Measurements from ENCODE around the gene ENOX1.

ENOX1 gene

DNA sequence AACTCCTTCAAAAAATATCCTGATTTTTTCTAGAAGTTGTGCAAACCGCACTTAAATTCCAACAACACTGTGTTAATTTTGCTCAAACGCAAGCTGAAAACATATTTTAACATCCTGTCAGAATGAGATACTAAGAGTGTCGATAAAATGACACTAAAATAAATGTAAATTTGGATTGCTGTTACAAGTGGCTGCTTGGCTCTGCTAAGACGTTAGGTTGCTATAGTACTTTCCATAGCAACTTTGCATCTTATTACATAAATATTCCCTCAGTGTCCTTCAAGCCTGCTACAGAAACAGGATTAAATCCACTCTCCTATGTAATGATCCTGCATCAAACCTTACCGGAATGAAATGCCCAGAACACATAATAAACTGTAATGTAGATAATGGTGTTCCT, 471.2 kb downstream of the ENOX1 start:
- no peak for DNase-seq (ENCODE audit: low read depth)

GRCh38 chr13:43309311-43309710, 477.5 kb downstream of the ENOX1 start:
- no peak for DNase-seq (ENCODE audit: low read depth)

GRCh38 chr13:43307921-43308433, 478.8 kb downstream of the ENOX1 start:
- no peak for DNase-seq (ENCODE audit: low read depth)

DNA sequence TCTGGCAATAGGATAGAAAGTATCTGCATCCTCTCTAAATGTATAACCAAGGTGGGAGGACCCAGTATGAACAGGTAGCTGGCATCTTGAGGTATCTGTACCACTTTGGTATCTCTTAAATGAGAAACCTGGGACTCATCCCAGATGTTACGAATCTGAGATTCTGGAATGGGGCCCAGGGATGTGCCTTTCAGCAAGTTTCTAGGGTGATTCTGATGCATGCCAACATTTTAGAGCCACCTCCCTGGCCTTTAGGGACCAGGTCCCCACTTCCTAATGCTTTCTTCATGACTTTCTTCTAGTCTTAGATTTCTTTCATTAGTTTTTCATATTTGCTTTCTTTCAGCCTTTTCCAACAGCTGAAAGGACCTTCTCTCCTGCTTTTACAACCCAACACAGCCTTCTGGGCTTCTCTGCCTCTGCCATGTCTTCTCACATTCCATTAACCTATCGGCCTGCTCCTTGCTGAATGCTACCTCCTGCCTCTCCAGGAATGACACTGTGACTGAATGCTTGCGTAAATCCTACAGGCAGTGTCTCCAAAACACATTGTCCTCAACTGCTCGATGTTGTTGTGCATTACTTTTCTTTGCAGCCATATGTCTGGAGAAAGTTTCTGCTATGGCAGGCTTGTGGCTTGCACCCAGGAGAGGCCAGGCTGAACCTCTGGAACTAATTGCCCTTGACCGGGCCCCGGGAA, 479.4 kb downstream of the ENOX1 start:
- DNase-seq (ENCODE audit: low read depth): no peak

DNA sequence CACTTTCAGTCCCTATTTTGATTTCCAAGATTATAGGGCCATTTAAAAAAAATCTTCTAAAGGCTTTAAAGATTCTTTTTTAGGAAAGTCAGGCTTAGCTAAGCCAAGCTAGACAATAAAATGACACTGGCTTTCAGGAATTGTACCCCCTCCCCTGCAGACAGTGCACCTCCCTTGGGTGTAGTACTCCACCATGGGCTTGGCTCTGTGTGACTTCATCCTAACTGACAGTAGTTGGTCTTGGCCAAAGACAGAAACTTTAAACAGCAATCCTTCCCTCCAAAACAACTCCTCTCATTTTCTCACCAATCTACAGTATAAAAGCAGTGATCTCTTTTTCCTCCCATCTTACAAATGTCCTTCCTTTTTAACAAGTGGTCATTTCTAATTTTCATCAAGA, 480.4 kb downstream of the ENOX1 start:
- no peak for DNase-seq (ENCODE audit: low read depth)

DNA sequence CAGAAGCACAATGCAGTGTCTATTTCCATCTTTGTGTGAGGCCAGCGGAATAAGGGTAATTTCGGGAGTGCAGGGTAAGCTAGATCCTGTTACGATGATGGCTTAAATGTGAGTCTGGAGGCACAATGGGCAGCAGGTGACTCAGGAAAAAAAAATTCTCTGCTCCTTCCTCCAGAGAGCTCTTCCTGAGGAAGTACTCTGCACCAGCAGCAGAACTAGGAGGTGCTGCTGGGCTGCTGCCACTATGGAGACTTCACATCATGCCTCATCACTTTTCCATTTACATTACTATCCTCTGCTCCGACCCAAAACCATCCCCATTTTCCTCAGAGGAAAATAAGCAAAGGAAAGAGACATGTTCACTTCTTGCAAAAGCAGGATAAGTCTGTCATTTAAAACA, 481.4 kb downstream of the ENOX1 start:
- no peak for DNase-seq (ENCODE audit: low read depth)

DNA sequence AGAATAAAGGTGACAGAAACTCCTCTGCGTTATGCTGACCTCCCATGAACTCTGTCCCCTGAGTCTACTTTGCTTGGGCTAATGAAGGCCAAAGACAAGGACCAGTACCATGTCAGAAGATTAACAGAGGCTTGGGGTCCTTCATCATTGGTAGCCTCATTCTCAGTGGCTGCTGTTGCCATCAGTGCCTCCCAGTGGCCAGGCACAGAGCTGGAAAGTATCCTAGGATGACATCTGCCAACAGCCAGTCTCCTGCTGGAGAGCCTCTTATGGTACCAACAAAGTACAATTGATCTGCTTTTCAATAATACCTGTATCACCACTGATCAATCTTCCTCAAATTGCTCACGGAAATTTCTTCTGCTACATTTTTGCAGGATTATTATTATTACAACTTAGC, 481.8 kb downstream of the ENOX1 start:
- DNase-seq (ENCODE audit: low read depth): no peak

GRCh38 chr13:43304449-43304848, 482.3 kb downstream of the ENOX1 start:
- DNase-seq (ENCODE audit: low read depth): no peak

GRCh38 chr13:43303033-43303729, 483.6 kb downstream of the ENOX1 start:
- no peak for DNase-seq (ENCODE audit: low read depth)

GRCh38 chr13:43301346-43301969, 485.3 kb downstream of the ENOX1 start:
- DNase-seq (ENCODE audit: low read depth): no peak

DNA sequence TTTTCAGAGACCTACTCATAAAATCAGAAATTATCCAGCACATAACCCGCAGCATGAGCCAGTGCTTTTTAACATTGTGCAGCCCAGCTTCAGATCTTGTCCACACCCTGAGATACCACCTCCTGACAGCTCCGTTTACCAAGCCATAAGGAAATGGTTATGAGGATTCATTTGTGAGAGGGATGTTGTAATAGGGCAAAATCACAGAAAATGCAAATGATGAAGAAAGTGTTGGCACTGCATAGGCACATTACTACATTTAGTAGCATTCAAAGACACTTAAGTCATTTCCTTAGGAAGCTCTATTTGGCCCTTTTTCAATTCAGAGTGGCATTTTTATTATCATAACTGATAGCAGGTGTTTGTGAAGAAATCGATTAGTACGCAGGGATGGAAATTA, 485.9 kb downstream of the ENOX1 start:
- DNase-seq (ENCODE audit: low read depth): no peak

DNA sequence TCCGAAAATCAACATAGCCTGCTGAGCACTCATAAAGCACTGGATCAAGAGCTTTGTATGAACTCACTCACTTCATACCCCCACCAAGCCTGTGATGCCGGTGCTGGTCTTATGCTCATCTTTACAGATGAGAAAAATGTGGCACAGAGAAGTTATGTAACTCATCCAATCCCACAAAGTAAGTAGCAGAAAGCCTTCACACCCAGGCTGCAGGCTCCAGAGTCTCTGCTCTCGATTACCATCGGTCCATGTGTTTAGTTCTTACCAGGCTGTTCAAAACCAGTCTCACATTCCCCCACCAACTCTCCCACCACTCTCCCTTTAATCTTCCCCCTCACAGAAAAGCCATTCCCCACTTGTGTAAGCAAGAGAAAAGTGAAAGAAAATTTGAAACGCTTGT, 487.4 kb downstream of the ENOX1 start:
- no peak for DNase-seq (ENCODE audit: low read depth)

- DNase-seq (ENCODE audit: low read depth): no peak
Observed at GRCh38 chr13:43298816-43299215, 488.0 kb downstream of the ENOX1 start.

DNA sequence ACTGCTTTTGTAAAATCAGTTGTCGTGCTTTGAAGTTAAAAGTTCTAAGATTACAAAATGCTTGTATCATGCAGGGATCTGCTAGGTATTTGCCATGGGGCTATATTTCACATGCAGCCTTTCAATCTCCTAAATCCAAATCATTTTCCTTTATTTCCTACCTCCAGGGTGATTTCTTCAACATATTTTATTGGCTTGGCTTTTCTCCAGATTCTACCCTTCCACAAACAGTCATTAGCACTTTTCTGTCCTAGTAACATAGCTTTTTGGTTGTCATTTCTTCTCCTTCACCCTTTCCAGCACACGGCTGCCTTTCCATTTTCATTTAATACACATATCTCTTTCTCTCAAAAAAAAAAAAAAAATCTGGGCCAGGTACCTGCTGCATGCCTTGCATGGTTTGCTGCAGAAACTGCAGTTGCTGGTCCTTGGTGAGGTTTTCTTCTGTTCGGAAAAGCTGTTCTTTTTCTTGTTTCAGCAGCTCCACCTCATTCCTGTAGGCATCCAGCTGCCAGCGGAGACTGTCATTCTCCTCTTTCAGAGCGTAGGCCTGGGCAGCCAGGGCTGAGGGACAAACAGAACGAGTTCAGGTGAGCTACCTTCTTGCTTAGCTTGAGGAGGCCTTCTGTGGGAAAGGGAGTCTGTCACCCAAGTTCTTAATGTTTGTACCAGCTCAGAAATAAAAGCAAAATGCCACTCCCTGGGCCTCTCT, 488.6 kb downstream of the ENOX1 start:
- DNase-seq (ENCODE audit: low read depth): no peak

- no peak for DNase-seq (ENCODE audit: low read depth)
Observed at GRCh38 chr13:43295825-43296564, 490.8 kb downstream of the ENOX1 start.

DNA sequence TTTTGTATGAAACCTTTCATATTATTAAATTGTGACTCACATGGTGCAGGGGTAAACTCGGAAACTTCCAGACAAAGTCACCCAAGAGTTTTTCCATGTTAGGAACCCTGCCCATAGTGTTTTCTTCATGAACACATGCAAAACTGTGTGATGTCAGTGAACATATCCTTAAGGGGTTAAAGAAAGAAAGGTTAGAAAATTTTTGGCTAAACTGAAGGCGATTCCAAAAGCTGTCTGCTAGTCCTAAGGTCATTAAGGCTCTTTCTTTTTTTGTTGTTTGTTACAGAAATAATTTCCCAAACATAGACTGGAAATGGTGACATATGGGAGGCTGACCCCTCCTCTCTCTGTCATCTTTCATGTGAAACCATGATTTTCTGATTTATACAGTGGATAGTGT, 491.5 kb downstream of the ENOX1 start:
- DNase-seq (ENCODE audit: low read depth): no peak

DNA sequence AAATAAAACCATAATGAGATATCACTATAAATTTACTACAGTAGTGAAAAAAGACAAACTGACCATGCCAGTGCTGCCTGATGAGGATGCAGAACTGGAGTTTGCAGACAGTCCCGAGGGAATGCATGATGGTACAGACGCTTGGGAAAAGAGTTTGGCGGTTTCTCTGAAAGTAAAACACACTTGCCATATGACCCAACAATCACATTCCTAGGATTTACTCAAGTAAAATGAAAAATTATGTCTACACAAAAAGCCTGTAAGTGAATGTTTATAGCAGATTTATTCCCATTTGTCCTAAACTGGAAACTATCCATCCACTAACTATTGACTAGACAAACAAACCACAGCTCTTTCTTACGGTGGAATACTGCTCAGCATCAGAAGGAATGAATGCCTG, 492.4 kb downstream of the ENOX1 start:
- DNase-seq (ENCODE audit: low read depth): no peak

DNA sequence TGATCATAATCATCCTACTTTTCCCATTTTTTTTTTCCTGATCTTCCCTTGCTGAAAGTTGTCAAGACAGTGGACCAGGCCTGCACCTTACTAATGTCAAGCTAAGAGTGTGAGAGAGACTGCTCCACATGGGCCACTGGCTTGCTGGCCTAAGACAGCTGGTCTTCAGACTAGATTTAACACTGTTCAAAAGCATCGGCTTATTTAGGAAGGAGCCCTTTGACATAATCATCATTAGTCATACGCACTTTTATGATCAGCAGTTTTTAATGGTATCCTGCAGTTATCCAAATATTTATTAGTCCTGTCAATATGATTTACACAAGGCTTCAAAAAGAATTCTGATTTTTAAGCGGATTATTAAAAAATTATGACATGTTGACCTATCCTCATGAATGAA, 492.8 kb downstream of the ENOX1 start:
- no peak for DNase-seq (ENCODE audit: low read depth)

GRCh38 chr13:43293561-43293960, 493.2 kb downstream of the ENOX1 start:
- DNase-seq (ENCODE audit: low read depth): no peak

DNA sequence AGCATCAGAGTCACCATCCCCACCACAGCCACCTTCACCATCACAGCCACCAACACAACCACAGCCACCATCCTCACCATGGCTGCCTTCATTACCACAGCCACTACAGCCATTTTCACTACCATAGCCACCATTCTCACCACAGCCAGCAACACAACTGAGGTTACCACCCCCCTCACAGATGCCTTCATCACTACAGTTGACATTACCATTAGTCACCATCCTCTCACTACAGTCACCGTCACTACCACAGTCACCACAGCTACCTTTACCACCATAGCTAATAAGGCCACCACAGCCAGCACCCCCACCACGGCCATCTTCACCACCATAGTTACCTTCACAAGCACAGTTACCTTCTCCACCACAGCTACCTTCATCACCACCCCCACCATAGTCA, 493.8 kb downstream of the ENOX1 start:
- no peak for DNase-seq (ENCODE audit: low read depth)

DNA sequence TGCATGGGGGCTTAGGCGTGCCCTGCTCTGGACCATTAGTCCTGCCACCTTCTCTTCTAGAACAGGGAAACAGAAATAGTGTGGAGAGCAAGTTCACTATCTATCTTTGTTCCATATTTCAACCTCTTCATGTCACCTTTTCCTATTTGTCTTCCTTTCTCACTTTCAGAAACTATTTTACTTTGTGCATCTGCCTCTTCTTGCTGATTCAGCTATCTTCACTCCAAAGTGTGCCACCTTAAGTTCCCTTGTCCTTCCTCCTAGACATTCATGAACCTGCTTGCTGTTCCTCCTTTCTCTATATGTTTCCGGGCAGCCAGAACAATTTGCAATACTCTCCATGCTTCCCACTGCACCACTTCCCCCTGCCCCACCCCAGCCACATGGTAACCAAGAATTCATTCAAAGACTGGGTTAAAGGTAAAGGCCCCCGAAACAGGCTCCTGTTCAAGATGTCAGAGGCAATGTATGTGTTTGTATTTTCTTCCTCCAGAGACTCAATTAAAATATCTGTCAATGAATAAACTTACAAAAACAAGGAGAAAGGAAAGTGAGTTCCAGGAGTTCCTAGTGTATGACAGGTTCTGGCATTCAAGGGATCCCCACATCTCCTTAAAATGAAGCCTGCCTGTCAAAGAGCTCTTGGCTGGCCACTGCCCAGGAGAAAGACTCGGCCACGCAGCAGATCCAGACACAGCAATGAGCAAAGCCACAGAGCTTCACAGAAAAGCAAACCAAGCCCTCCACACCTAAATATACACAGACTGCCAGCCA, 495.3 kb downstream of the ENOX1 start:
- no peak for DNase-seq (ENCODE audit: low read depth)

Measured in T follicular helper cell (primary cell).